ENCODE data around the gene DEAF1. TPM values are rescaled to one million over a fixed set of nuclear protein-coding genes. Genes with fewer than 3 reads are reported as not detected.

The DEAF1 gene
- total RNA-seq, 2 experiments from 2014 or later: 55.6 to 58.7 TPM

DNA sequence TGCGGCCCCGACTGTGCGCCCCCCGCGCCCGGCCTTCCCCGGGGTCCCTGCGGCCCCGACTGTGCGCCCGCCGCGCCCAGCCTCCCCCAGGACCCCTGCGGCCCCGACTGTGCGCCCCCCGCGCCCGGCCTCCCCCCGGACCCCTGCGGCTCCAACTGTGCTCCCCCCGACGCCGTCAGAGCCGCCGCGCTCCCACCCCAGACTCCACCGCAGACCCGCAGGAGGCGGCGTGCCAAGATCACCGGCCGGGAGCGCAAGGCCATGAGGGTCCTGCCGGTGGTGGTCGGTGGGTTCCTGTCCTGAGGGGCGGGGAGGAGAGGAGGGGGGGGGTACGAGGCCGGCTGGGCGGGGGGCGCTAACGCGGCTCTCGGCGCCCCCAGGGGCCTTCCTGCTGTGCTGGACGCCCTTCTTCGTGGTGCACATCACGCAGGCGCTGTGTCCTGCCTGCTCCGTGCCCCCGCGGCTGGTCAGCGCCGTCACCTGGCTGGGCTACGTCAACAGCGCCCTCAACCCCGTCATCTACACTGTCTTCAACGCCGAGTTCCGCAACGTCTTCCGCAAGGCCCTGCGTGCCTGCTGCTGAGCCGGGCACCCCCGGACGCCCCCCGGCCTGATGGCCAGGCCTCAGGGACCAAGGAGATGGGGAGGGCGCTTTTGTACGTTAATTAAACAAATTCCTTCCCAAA lies 54.9 kb downstream of the DEAF1 start:
- POLR2A ChIA-PET: no interaction called here
- CTCF ChIA-PET: interaction anchor here (0.6 kb wide), 1 partner anchor 103 kb away, joined by 3 read pairs; no protein-coding TSS in a partner anchor

DNA sequence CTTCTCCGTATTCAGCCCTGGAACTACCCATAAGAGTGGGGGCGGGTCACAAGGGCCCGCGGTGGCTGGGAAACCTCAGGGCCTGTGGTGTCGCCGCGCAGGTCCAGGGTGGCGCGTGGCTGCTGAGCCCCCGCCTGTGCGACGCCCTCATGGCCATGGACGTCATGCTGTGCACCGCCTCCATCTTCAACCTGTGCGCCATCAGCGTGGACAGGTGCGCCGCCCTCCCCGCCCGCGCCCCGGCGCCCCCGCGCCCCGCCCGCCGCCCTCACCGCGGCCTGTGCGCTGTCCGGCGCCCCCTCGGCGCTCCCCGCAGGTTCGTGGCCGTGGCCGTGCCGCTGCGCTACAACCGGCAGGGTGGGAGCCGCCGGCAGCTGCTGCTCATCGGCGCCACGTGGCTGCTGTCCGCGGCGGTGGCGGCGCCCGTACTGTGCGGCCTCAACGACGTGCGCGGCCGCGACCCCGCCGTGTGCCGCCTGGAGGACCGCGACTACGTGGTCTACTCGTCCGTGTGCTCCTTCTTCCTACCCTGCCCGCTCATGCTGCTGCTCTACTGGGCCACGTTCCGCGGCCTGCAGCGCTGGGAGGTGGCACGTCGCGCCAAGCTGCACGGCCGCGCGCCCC lies 55.6 kb downstream of the DEAF1 start:
- ChIA-PET CTCF (interaction anchor here (0.6 kb wide), 1 partner anchor 104 kb away, joined by 3 read pairs; no protein-coding TSS in a partner anchor), POLR2A (no interaction called here)

DNA sequence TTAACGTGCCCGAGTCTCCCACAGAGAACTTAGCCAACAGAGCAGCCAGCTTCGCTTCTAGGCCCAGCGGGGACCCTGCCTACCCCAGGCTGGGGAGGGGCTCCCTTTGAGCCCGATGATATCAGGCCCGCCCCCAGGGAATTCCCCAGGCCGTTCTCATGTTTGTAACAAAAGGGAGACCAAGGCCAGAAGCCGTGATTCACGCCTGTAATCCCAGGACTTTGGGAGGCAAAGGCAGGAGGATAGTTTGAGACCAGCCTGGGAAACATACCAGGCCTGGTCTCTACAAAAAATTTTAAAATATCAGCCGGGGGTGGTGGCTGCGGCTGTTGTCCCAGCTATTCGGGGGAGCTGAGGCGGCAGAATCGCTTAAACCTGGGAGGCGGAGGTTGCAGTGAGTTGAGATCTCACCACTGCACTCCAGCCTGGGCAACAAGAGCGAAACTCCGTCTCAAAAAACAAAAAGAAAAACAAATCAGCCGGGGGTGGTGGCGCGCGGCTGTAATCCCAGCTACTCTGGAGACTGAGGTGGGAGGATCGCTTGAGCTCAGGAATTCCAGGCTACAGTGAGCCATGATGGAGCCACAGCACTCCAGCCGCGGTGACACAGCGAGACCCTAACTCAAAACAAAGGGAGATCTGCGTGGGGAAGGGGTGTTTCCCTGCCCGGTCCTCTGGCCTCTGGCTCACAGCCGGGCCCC lies 56.2 kb downstream of the DEAF1 start:
- ChIA-PET CTCF (no interaction called here), POLR2A (no interaction called here)

DNA sequence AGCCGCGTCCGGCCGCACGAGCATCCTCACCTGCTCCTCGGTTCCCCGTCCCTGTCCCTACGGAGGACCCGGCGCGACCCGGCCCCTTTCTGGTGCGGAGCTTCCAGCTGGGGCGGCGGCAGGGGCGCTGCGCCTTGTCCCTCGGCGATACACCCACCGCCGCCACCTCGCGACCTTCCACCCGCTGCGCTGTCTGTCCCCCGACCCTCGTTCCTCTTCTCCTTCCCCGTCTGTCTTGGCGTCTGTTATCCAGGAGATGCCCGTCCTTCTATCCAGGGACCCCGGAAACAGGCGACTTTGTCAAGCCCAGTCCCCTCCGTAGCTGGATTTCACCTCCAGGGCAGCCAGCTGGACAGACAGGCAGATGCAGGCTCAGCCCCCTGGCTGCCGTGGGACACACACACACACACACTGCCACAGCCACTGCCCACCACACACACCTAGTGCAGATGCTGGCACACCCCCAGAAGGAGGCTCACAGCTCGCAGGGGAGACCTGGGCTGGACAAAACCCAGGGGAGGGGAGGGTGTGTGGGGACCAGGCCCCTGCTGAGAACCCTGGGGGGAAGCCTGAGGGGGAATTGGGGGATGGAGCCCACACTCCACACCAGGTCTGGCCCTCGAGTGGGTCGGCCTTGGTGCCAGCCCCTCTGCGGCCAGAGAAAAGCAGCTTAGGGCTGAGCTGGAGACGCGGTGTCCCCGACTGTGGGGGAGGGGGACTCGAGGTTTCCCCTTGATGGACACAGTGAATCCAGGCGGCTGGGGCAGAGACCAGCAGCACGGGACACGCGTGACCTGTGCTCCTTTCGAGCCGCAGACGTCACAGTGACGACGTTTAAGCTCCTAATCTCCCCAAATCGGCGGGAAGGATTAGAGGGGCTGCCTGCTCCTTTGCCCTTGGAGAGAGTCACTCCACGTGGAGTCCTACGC lies 57.2 kb downstream of the DEAF1 start:
- ChIA-PET POLR2A (interaction anchor here (0.6 kb wide), 1 partner anchor 84 kb away, joined by 3 read pairs; no protein-coding TSS in a partner anchor), CTCF (no interaction called here)

DNA sequence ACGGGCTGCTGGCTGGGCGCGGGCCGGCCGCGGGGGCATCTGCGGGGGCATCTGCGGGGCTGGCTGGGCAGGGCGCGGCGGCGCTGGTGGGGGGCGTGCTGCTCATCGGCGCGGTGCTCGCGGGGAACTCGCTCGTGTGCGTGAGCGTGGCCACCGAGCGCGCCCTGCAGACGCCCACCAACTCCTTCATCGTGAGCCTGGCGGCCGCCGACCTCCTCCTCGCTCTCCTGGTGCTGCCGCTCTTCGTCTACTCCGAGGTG lies 57.8 kb downstream of the DEAF1 start:
- POLR2A ChIA-PET: no interaction called here
- CTCF ChIA-PET: no interaction called here

DNA sequence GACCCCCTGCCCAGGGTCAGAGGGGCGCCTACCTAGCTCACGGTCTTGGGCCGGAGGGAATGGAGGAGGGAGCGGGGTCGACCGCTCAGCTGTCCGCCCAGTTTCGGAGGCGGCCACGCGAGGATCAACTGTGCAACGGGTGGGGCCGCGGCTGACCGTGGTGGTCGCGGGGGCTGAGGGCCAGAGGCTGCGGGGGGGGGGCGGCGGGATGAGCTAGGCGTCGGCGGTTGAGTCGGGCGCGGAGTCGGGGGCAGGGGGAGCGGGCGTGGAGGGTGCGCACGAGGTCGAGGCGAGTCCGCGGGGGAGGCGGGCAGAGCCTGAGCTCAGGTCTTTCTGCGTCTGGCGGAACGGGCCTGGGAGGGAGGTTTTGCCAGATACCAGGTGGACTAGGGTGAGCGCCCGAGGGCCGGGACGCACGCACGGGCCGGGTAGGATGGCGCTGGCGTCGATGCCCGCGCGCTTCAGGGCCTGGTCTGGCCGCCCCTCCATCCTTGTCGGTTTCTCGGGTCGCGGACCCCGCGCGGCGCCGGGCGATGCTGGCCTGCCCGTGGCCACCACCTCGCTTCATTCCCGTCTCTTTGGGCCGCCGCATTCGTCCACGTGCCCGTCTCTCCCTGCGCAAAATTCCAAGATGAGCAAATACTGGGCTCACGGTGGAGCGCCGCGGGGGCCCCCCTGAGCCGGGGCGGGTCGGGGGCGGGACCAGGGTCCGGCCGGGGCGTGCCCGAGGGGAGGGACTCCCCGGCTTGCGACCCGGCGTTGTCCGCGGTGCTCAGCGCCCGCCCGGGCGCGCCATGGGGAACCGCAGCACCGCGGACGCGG lies 58.3 kb downstream of the DEAF1 start, which contains the start of gene DRD4:
Gene DRD4 (plus strand): TSS at position 759 of the 822 bp plus-strand sequence. CDS start 36 bp downstream, at position 795.
- CTCF ChIA-PET: interaction anchor here (1.2 kb wide), 1 partner anchor 82 kb away, joined by 3 read pairs; no protein-coding TSS in a partner anchor
- POLR2A ChIA-PET: no interaction called here

DNA sequence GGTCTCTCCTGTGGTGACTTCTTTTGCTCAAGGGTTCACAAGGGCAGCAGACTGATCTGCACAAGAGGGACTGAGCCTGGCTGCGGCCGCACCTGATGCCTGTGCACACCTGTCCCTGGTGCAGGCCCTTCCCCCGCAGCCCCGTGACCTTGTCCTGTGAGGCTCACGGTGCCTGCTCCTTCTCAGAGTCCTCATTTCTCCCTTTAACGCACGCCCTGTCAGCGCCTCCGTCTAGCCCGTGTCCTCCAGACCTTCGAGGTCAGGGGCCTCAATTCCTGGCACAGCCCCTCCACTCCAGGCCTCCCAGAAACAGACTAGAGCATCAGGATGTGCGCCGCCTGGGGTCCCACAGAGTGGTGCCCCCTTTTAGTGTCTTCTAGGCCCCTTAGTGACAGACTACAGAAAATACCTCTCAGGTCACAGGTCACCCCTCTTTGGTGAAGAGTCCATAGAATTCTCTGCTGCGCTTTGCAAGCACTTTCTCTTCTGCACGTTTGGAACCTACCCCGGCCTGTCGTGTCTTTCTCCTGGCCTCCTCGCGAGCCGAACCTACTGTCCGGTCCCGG lies 59.0 kb downstream of the DEAF1 start:
- ChIA-PET CTCF (interaction anchor here (1.2 kb wide), 1 partner anchor 81 kb away, joined by 3 read pairs; no protein-coding TSS in a partner anchor), POLR2A (no interaction called here)

DNA sequence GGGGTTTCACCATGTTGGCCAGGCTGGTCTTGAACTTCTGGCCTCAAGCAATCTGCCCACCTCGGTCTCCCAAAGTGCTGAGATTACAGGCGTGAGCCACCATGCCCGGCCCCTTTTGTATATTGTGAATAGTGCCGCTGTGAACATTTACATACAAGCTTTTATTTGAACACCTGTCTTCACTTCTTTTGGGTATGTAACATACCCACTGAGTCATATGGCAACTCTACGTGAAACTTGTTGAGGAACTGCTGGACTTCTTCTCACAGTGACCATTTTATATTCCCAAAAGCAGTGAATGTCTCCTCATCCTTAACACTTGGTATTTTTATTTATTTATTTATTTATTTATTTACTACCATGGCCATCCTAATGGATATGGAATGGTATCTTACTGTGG lies 64.2 kb downstream of the DEAF1 start:
- CTCF ChIA-PET: no interaction called here
- POLR2A ChIA-PET: no interaction called here

DNA sequence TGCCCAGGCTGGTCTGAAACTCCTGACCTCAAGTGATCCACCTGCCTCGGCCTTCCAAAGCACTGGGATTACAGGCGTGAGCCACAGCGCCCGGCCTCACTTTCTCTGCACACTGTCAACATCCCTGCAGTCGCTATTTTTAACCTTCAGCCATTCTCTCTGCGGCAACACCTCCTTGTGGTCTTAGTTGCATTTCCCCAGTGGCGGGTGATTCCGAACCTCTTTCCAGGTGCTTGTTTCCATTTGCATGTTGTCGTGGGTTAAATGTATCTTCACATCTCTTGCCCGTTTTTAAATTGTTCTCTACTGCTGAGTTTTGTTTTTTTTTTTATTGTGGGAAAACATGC lies 65.8 kb downstream of the DEAF1 start:
- CTCF ChIA-PET: interaction anchor here (0.6 kb wide), 1 partner anchor 41 kb away, joined by 3 read pairs; no protein-coding TSS in a partner anchor
- POLR2A ChIA-PET: interaction anchor here (0.6 kb wide), 1 partner anchor 157 kb away, joined by 4 read pairs; no protein-coding TSS in a partner anchor

DNA sequence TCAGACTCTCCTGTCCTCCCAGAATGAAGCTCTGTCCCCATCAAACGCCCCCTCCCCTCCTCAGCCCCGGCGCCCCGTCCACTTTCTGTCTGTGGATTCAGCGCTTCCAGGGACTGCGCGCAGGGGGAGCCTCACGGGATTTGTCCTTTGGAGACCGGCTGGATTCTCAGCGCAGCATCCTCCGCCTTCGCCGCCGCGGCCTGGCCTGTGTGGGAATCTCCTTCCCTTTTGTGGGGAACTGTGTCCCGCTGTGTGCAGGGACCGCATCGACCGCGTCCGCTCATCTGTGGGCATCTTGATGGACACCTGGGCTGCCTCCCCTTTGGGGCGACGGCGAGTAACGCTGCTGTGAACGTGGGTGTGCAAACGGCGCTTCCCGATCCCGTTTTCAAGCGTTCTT lies 67.0 kb downstream of the DEAF1 start:
- POLR2A ChIA-PET: no interaction called here

DNA sequence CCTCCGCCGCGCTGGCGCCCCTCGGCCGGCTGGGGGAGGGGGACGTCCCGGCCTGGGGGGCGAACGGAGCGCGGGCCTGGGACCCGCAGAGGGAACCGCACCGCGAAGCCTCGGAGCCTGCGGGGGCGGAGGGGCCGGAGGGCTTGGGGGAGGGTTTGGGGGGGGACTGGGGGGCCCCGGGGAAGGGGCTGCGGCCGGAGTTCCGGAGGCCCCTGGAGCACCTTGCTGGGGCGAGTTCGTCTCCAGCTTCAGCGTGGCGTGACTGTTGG lies 67.8 kb downstream of the DEAF1 start:
- ChIA-PET POLR2A (interaction anchor here (0.6 kb wide), 1 partner anchor 15 kb away, joined by 3 read pairs; no protein-coding TSS in a partner anchor), CTCF (no interaction called here)

More for the DNA sequence above, 67.0 kb downstream of the DEAF1 start:
- CTCF ChIA-PET: no interaction called here

DNA sequence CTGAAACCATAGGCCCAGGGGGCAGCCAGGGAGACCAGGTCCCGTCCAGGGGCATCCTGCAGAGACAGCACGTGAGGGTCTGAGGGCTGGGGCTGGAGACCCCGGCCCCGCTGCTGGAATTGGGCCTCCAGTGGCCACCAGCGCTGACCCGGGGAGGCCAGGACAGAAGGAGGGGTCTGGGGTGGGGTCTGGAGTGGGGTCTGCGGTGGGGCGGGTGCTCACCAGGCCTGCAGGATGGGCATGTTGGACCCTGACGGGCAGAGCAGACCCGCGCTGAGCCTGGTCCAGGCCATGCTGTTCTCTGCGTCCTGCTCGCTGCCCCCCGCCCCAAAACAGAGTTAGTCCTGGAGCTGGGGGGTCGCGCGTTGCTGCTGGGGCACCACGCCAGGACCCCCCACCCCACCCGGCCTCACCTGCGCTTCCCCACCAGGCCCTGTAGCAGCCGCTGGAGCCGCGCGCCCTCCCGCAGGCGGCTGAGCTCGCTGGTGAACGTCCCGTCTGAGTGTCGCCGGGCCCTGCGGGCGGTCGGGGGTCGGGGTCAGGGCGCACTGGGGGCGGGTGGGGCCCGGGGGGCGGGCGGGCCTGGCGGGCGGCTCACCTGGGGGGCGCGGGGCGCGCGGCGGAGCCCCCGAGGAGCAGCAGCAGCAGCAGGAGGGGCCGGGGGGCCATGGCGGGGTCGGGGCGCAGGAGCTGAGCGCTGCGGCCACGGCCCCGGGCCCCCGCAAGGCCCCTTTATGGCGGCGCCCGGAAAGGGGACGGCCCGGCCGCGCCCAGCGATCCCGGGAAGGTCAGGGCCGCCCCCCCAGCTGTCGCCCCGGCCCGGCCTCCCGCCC lies 68.3 kb downstream of the DEAF1 start, which contains the start of gene SCT:
Gene SCT (minus strand): TSS at position 707 of the 833 bp plus-strand sequence. CDS start 38 bp downstream, at position 669.
- ChIA-PET POLR2A (interaction anchor here (0.6 kb wide), 1 partner anchor 14 kb away, joined by 3 read pairs; no protein-coding TSS in a partner anchor), CTCF (no interaction called here)

DNA sequence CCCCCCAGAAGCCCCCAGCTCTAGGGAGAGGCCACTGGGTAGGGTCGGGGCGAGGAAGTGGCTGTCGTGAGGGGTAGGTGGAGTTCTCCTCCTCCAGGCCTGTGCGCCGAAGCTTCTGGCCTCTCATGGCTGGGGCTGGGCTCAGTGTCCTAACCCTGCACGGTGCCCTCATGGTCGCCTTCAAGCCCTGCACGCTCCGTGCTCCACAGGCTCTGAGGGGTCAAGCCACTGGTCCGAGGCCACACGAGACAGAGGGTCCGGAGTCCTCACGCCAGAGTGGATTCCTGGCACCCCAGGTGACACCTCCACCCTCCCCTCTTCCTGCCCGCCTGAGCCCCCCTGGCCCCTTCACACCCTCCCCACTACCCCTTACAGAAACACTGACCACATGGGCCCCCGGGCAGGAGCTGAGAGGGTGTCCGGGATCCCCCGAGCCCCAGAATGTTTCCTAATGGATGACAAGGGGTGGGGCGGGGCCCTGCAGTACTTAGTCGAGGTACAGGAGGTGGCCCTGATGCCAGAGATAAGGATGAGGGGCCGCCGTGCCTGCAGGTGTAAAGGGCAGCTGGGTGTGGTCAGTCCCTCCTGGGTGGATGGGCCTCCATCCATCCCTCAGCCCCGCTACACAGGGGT lies 69.3 kb downstream of the DEAF1 start:
- ChIA-PET POLR2A (no interaction called here), CTCF (no interaction called here)

DNA sequence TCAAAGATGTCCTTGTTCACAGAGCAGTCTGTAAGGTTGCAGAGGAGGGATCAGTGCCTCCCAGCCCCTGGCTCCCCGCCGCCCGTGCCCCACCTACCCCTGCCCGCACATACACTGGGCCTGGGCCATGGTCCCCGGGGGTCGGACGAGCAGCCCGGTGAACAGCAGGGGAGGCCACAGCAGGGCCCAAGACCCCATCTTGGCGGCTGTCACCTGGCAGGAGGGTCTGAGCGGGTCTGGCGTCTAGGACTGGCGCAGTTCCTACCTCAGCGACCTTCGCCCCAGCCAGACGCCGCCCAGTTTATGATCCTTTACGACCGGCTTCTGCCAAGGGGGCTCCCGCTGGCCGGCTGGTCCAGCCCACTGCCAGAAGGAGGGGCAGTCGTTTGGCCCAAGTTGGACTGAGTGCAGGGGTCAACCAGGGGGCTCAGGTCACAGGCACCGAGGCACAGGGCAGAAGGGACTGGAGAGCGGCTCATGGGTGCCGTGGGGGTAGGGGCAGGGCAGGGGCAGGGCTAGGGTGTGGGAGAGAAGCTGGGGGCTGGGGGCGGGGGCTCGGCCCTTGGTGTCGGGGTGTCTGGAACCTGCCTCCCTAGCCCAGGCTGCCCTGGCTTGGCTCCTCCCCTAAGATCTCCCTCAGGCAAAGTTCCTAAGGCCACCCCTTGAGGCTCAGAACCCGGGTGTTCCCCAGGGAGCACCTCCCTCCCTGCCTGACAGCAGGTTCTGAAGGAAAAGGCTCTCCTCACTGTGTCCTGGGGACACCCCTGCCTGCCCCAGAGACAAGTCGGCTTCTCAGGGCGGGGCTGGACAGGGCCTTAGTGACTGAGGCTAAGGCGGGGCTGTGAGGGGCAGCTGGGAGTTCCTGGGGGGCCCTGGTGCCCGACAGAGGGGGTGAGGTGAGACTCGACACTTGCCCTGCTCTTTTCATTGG lies 70.1 kb downstream of the DEAF1 start, which contains the start of gene CDHR5:
Gene CDHR5 (minus strand): TSS at position 251 of the 931 bp plus-strand sequence. CDS start 53 bp downstream, at position 198.
- POLR2A ChIA-PET: no interaction called here
- CTCF ChIA-PET: no interaction called here

DNA sequence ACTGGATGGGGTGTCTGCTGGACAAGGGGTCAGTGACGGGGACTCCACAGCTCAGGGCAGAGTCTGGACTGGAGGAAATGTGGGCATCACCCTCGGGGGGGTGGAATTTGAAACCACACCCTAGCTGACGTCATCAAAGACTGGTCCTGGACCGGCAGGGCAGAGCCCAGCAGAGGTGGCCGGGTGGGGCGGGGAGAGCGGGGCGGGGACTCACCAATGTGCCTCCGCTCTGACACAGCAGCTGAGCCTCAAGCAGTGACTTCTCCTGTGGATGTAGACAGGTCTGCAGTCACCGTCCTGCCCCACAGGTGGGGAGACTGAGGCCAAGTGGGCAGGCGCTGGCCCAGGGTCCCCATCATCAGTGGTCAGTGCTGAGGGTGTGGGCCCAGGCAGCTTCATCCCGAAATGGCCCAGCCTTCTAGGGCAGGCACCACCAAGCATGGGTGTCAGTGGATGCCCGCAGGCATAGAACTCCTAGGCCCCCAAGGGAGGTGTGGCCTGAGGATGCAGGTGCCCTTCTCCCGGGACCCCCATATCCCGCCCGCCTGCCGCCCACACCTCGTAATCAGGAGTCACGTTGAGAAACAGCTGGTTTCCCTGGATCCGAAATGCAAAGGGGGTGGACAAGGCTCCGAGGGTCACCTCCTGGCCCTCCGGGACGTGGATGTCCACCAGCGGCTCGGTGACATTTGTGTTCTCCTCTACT lies 70.9 kb downstream of the DEAF1 start:
- ChIA-PET CTCF (no interaction called here), POLR2A (no interaction called here)
